KOPT-K1 (cell line): ENCODE results near the gene HOXD8.

Experiments
- H3K27ac ChIP-seq: fragments of 200-600 bp; sonication (generic); 2 replicates; pipeline ENCODE4 v1.5.1; 2016; ENCODE audit warnings: antibody characterized with exemption, mild to moderate bottlenecking, low read depth, low read length; ENCODE audit not compliant: poor library complexity, severe bottlenecking
- H3K36me3 ChIP-seq: fragments of 200-600 bp; sonication (generic); 2 replicates; pipeline ENCODE4 v1.5.1; 2017; ENCODE audit warnings: antibody characterized with exemption, mild to moderate bottlenecking, low read length, moderate library complexity; ENCODE audit not compliant: insufficient read depth
- H3K9me3 ChIP-seq: fragments of 200-600 bp; sonication (generic); 2 replicates; pipeline ENCODE4 v1.5.1; 2017; ENCODE audit warnings: antibody characterized with exemption, low read length, mild to moderate bottlenecking; ENCODE audit not compliant: insufficient read depth, poor library complexity, severe bottlenecking

HOXD8 gene

DNA sequence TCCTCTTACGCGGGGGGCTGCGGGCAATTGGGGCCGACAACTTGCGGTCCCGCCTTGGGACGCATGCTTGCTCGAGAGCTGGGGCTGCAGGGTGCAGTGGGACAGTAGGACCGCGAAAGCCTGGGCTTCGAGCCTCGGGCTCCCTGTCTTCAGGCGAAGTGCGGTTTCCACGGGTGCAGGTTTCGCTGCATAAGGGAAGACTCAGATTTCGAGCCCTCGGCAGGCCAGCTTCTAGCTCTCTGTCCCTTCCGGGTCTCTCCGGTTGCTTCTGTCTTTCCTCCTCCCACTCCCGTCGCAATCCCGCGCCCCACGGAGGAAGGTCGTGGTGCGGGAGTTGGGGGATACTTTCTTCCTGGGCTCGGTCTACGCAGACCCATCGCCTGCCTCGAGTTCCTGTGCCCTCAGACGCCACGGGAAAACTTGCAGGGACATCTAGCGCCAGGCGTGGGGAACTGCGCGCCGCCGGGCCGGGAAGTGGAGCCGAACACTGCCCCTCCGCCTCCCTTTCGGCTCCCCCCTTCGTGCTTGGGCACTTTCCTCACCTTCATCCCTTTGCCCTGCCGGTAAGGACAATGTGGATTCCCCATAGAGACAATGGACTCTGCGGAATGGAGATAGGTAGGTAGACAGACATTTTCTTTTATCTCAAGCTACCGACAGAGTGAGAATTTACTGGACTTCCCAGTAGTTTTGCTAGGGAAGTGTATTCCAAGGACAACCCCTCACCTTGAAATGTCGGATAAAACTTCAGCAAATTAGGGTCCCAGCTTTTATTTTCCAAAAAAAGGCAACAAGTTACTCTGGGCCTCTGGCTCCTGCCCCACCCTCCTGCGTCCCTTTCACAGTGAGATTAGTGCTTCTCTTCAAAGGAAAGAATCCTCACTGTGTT lies 41.2 kb upstream of the HOXD8 start:
- Histone ChIP-seq H3K36me3 (no peaks in the 10 kb centered on the region), H3K9me3 (no peaks in the 10 kb centered on the region), H3K27ac (no peak overlapping the region)

GRCh38 chr2:176088937-176089842 lies 40.3 kb upstream of the HOXD8 start:
- H3K36me3 ChIP-seq, result no peaks in the 10 kb centered on the region
- H3K9me3 ChIP-seq, result no peaks in the 10 kb centered on the region

GRCh38 chr2:176089843-176090395 lies 39.6 kb upstream of the HOXD8 start:
- Histone ChIP-seq H3K9me3 (no peaks in the 10 kb centered on the region), H3K27ac (no peak overlapping the region)

More at GRCh38 chr2:176088937-176089842, 40.3 kb upstream of the HOXD8 start:
- no peak overlapping the region for H3K27ac ChIP-seq

DNA sequence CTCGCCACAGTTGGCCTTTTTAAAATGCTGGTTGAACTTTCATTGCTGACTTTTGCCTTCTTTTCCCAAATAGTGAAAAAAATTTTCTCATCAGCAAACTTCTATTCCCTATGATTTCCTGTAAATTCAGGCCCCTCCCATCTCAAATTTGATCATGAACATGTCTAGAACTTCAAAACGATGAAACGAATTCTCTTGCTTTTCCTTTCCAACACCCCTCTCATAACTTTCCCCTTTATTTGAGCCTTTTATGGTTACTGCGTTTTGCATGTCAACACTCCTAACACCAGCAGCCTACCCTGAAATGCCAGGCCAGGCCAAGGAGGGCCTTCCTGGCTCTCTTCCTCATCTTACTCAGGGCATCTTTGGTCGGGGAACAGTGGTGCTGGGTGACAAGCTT lies 38.6 kb upstream of the HOXD8 start:
- Histone ChIP-seq H3K36me3 (no peaks in the 10 kb centered on the region), H3K27ac (no peak overlapping the region), H3K9me3 (no peaks in the 10 kb centered on the region)

More at GRCh38 chr2:176089843-176090395, 39.6 kb upstream of the HOXD8 start:
- no peaks in the 10 kb centered on the region for H3K36me3 ChIP-seq

DNA sequence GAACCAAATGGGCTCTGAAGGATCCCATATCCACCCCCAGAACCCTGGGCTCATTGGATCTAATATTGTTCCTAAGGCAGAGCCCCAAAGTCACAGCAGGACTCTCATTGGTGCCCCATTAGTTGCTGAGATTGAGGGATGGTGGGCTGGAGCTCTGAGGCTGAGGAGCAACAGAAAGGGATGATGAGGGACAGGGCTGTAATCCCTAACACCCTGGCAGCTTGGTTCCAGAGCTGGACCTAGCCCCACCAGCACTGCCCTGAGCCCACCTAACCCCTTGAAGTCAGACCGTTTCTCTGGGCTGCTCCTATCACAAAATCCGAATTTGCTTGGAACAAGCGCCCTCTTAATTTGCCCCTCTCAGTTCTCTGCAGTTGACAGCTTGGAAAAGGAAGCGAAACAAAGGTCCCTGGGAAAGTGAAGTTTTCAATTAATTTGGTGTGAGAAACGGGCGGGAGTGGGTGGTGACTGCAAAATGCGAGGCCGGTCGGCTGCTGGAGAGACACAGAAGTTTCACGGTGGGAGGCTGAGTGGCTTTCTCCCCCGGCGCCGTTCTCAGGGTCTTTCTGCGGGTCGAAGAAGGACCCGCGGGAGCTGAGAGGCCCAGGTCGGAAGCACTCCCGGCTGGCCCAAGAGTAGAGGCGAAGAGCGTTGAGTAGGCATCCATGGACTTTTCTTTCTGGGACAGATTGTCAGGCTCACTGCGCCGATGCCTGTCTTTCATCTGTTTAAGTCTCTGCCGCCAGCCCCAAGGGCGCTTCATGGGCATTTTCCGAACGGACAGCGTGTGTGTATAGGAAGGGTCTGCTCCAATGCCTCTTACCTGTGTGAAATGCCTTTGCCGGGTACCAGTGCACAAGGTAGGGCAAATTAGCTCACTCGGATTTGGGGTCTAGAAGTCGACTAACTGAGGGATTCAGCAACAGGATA lies 37.9 kb upstream of the HOXD8 start:
- no peaks in the 10 kb centered on the region for H3K9me3 ChIP-seq
- no peaks in the 10 kb centered on the region for H3K36me3 ChIP-seq
- H3K27ac ChIP-seq, result no peak overlapping the region

DNA sequence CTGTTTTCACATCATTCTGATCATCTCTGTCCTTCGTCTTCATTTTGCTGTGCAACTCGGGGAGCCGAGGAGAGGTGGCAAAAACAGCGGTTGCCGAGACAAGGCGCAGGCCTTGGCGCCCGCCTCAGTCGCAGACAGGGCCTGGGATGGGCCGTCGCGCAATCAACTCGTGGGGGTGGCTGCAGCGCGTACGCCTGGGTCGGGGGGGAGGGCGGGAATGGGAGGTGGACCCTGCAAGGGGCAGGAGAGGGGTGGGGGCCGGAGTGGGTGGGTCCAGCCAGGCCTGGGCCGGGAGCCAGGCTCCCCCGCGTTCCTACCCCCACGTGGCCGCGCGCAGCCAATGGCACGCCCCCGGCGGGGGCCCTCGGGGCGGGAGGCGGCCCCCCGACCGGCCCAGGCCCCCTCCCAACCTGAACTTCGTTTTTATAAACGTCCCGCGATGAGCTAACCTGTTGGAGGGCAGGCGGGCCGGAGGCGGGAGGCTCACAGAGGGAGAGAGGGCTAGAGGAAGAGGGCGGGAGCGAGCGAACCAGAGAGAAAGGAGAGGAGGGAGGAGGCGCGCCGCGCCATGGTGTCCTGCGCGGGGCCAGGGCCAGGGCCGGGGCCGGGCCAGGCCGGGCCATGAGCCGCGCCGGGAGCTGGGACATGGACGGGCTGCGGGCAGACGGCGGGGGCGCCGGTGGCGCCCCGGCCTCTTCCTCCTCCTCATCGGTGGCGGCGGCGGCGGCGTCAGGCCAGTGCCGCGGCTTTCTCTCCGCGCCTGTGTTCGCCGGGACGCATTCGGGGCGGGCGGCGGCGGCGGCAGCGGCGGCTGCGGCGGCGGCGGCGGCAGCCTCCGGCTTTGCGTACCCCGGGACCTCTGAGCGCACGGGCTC lies 37.0 kb upstream of the HOXD8 start, which contains the start of gene HOXD13:
TSS of gene HOXD13 (plus strand) at position 452 of the 875 bp plus-strand sequence. CDS start at position 622, 170 bp downstream.
- Histone ChIP-seq H3K36me3 (no peaks in the 10 kb centered on the region), H3K9me3 (no peaks in the 10 kb centered on the region), H3K27ac (no peak within 1 kb of the TSS)

DNA sequence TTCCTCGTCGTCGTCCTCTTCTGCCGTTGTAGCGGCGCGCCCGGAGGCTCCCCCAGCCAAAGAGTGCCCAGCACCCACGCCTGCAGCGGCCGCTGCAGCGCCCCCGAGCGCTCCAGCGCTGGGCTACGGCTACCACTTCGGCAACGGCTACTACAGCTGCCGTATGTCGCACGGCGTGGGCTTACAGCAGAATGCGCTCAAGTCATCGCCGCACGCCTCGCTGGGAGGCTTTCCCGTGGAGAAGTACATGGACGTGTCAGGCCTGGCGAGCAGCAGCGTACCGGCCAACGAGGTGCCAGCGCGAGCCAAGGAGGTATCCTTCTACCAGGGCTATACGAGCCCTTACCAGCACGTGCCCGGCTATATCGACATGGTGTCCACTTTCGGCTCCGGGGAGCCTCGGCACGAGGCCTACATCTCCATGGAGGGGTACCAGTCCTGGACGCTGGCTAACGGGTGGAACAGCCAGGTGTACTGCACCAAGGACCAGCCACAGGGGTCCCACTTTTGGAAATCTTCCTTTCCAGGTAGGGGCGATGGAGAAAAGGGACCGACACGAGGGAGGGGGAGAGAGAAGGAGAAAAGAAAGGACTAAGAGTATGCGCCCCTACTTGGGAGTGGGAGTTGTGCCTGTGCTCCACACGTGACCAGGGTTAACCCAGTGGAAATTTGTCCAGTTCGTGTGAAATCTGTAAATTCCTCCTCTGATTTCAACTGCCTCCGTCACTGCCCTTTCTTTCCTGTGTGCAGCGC lies 36.2 kb upstream of the HOXD8 start:
- H3K9me3 ChIP-seq, result no peaks in the 10 kb centered on the region

GRCh38 chr2:176093898-176094249 lies 35.6 kb upstream of the HOXD8 start:
- no peaks in the 10 kb centered on the region for H3K36me3 ChIP-seq
- no peak overlapping the region for H3K27ac ChIP-seq
- no peaks in the 10 kb centered on the region for H3K9me3 ChIP-seq

More for the DNA sequence above, 36.2 kb upstream of the HOXD8 start:
- no peak overlapping the region for H3K27ac ChIP-seq
- H3K36me3 ChIP-seq, result no peaks in the 10 kb centered on the region

DNA sequence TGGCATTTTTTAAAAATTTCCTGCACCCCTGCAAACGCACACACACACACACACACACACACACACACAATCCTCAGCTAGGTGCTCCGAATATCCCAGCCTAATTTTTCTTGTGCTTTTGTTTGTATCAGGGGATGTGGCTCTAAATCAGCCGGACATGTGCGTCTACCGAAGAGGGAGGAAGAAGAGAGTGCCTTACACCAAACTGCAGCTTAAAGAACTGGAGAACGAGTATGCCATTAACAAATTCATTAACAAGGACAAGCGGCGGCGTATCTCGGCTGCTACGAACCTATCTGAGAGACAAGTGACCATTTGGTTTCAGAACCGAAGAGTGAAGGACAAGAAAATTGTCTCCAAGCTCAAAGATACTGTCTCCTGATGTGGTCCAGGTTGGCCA lies 35.2 kb upstream of the HOXD8 start:
- no peaks in the 10 kb centered on the region for H3K36me3 ChIP-seq
- H3K27ac ChIP-seq, result no peak overlapping the region
- H3K9me3 ChIP-seq, result no peaks in the 10 kb centered on the region

- no peaks in the 10 kb centered on the region for H3K9me3 ChIP-seq
- H3K36me3 ChIP-seq, result no peaks in the 10 kb centered on the region
- H3K27ac ChIP-seq, result no peak overlapping the region
Observed at GRCh38 chr2:176095421-176095820, 34.1 kb upstream of the HOXD8 start.

DNA sequence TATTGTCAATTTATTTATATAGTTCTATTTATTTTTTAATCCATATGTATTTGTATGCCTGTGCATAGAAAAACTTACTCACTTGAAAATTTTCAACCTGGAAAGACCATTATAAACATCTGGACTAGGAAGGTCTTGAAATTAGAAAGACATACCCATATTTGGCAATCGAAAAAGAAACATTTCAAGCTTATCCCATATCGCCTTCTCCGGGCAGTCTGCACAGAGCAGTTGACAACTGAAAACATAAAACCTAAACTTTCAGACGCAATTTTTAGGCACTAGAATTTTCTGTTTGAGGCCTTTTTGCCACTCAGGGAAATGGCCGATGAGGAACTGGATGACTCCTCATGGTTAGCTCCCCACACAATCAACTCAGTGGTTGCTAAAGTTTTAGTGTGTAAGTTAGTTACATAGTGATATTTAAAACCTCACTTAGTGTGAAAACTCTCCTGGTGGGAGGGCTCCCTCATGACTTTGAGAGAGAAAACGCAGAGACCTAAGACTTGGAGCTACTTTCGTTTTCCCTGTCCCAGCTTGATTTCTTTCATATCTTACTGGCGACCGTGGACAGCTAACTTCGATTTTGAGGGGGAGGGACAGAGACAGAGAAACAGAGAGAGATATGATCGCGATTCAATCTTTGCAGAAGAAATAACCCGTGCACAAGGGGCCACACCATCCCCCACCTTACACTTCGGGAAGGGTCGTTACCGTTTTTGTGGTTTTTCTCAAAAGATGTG lies 33.1 kb upstream of the HOXD8 start:
- H3K36me3 ChIP-seq, result no peaks in the 10 kb centered on the region
- no peaks in the 10 kb centered on the region for H3K9me3 ChIP-seq
- peak overlapping the region; percentile 10 for H3K27ac ChIP-seq

DNA sequence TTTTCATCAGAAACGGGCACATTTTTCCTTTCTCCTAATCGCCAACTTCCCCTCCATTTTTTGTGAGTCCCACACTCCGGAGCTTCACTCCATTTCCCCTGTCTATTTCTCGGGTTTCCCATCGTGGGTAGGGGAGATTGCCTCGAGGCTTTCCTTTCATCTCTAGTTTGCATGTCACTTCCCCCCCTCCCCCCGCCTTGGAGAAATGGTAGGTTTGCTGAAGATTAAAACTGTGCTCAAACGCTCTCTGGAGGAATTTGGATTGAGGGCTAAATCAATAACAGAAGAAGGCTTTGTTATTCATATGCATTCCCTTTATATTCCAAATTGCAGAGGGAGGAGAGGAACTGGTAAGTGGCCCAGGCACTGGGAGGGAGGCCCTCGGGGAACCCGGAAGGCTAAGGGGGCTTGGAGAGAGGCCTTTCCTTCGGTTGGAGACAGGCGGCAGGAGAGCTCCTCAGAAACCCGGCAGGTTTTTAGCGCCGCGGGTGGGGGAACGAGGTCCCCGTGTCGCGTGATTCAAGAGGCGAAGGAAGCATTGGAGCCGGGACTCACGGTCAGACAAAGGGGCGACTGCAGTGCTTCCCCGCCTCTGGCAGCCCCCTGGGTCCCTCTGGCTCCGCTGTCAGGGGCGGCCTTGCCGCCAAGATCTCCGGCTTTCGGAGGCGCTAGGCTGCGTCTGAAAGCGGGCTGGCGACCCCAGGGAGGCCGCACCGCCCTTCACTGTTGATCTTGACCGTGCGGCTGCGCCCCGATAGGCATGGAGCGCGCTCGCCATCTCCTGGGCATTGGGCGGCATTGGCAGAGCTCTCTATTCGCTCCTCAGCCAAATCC lies 32.3 kb upstream of the HOXD8 start:
- H3K36me3 ChIP-seq, result no peaks in the 10 kb centered on the region
- peak overlapping the region; percentile 10 for H3K27ac ChIP-seq
- no peaks in the 10 kb centered on the region for H3K9me3 ChIP-seq
